GM20431 (cell line): ENCODE measurements around the gene EXD3.

ENCODE experiments used
- in situ Hi-C: fragments of 300-500 bp; cut with MseI, MboI; formaldehyde crosslinking; loops from one replicate; pipeline ENCODE4 v1.15.0; 2020; ENCODE audit warnings: low sequenced_read_pairs; ENCODE audit not compliant: unreplicated experiment

The EXD3 gene

GRCh38 chr9:137311986-137312851 is 110.7 kb downstream of the EXD3 start:
- in situ Hi-C loops, result no loop called here

GRCh38 chr9:137311171-137311985 is 111.6 kb downstream of the EXD3 start:
- in situ Hi-C loops, result no loop called here

GRCh38 chr9:137310189-137311052 is 112.5 kb downstream of the EXD3 start:
- in situ Hi-C loops, result no loop called here

GRCh38 chr9:137309368-137310188 is 113.4 kb downstream of the EXD3 start:
- in situ Hi-C loops, result no loop called here

- in situ Hi-C loops, result no loop called here
These were observed 114.8 kb downstream of the EXD3 start for GRCh38 chr9:137308057-137308619.

GRCh38 chr9:137307255-137308056 is 115.5 kb downstream of the EXD3 start:
- in situ Hi-C loops, result no loop called here

GRCh38 chr9:137306850-137307254 is 116.1 kb downstream of the EXD3 start:
- in situ Hi-C loops, result no loop called here

- in situ Hi-C loops, result no loop called here
These were observed 116.7 kb downstream of the EXD3 start for GRCh38 chr9:137306066-137306849.

GRCh38 chr9:137305798-137306065 is 117.2 kb downstream of the EXD3 start:
- in situ Hi-C loops, result no loop called here

GRCh38 chr9:137305060-137305797 is 117.7 kb downstream of the EXD3 start:
- in situ Hi-C loops, result no loop called here

GRCh38 chr9:137304383-137305059 is 118.4 kb downstream of the EXD3 start:
- in situ Hi-C loops, result no loop called here

GRCh38 chr9:137303893-137304382 is 119.0 kb downstream of the EXD3 start:
- in situ Hi-C loops, result no loop called here

GRCh38 chr9:137303151-137303892 is 119.6 kb downstream of the EXD3 start:
- in situ Hi-C loops, result no loop called here

GRCh38 chr9:137302449-137303150 is 120.4 kb downstream of the EXD3 start:
- in situ Hi-C loops, result no loop called here

- in situ Hi-C loops, result no loop called here
These were observed 120.9 kb downstream of the EXD3 start, which contains the start of gene NRARP for GRCh38 chr9:137302118-137302448. NRARP (minus strand) TSS chr9:137302271; CDS start chr9:137301928, 343 bp downstream.
